Neural cell (in vitro differentiated cells): Measurements from ENCODE around the gene MPPED2. TPM values are rescaled to one million over a fixed set of nuclear protein-coding genes. Genes with fewer than 3 reads are reported as not detected.
A peak's percentile ranks its signal among the peaks of the same experiment; 100 is the strongest.

ENCODE experiments used
- H2AFZ ChIP-seq: fragments of 200-600, 300-800 bp; sonication (generic), shearing (Covaris generic); 2 replicates; pipeline ENCODE4 v1.6.0; 2014; ENCODE audit warnings: low read depth, mild to moderate bottlenecking, antibody characterized with exemption, low read length, moderate library complexity
- H3F3A ChIP-seq: fragments of 200-600 bp; shearing (Covaris generic); 2 replicates; pipeline ENCODE4 v1.6.1; 2016; ENCODE audit warnings: mild to moderate bottlenecking, moderate library complexity, mixed read lengths, antibody characterized with exemption, low read length; ENCODE audit not compliant: insufficient read depth, poor library complexity, severe bottlenecking
- H3K27ac ChIP-seq: fragments of 200-600, 300-800 bp; sonication (generic), shearing (Covaris generic); 2 replicates; pipeline ENCODE4 v1.5.1; 2014; ENCODE audit warnings: mild to moderate bottlenecking, low read length, moderate library complexity
- H3K27me3 ChIP-seq: fragments of 300-800, 200-600 bp; sonication (generic), shearing (Covaris generic); 2 replicates; pipeline ENCODE4 v1.6.0; 2014; ENCODE audit warnings: mild to moderate bottlenecking, low read depth, low read length, moderate library complexity; ENCODE audit not compliant: insufficient read depth
- H3K36me3 ChIP-seq: fragments of 300-800, 200-600 bp; sonication (generic), shearing (Covaris generic); 2 replicates; pipeline ENCODE4 v1.5.1; 2014; ENCODE audit warnings: mild to moderate bottlenecking, antibody characterized with exemption, low read length, moderate library complexity; ENCODE audit not compliant: insufficient read depth
- H3K4me2 ChIP-seq: fragments of 300-800, 200-600 bp; sonication (generic), shearing (Covaris generic); 2 replicates; pipeline ENCODE4 v1.6.0; 2014; ENCODE audit warnings: mild to moderate bottlenecking, low read length
- H3K4me3 ChIP-seq: fragments of 300-800, 200-600 bp; sonication (generic), shearing (Covaris generic); 2 replicates; pipeline ENCODE4 v1.5.1; 2014; ENCODE audit warnings: mild to moderate bottlenecking, low read length, moderate library complexity
- H3K79me2 ChIP-seq: fragments of 200-600 bp; shearing (Covaris generic); replicated peaks from 2 replicates; pipeline ENCODE4 v1.6.0; 2014; ENCODE audit warnings: mild to moderate bottlenecking, low read length, moderate library complexity; ENCODE audit not compliant: insufficient read depth
- H3K9ac ChIP-seq: fragments of 300-800, 200-600 bp; sonication (generic), shearing (Covaris generic); 2 replicates; pipeline ENCODE4 v1.6.1; 2016; ENCODE audit warnings: mild to moderate bottlenecking, low read length, mixed read lengths
- H3K9me2 ChIP-seq: fragments of 200-600 bp; shearing (Covaris generic); 2 replicates; pipeline ENCODE4 v1.6.1; 2016; ENCODE audit warnings: mild to moderate bottlenecking, low read length, mixed read lengths; ENCODE audit not compliant: insufficient read depth
- H3K9me3 ChIP-seq: fragments of 200-600, 300-800 bp; sonication (generic), shearing (Covaris generic); 2 replicates; pipeline ENCODE4 v1.6.1; 2016; ENCODE audit warnings: mild to moderate bottlenecking, mixed run types, low read length, moderate library complexity, mixed read lengths
- H4K20me1 ChIP-seq: fragments of 200-600 bp; shearing (Covaris generic); 2 replicates; pipeline ENCODE4 v1.6.1; 2016; ENCODE audit warnings: mild to moderate bottlenecking, mixed run types; ENCODE audit not compliant: insufficient read depth
- EP300 ChIP-seq: fragments of 450-650 bp; conservative IDR thresholded peaks from 2 replicates; pipeline ENCODE4 v1.6.1; 2014; ENCODE audit warnings: antibody characterized with exemption, mild to moderate bottlenecking, moderate library complexity; ENCODE audit not compliant: poor library complexity, severe bottlenecking
- EZH2 ChIP-seq: fragments of 200-600, 300-800 bp; shearing (Covaris generic), sonication (generic); IDR thresholded peaks from 2 replicates; pipeline ENCODE4 v1.6.1; 2014; ENCODE audit warnings: antibody characterized with exemption, low read length, borderline replicate concordance, mild to moderate bottlenecking; ENCODE audit not compliant: insufficient read depth, poor library complexity, severe bottlenecking
- MXI1 ChIP-seq: fragments of 450-650 bp; conservative IDR thresholded peaks from 2 replicates; pipeline ENCODE4 v1.6.1; 2014; ENCODE audit warnings: antibody characterized with exemption, mild to moderate bottlenecking; ENCODE audit not compliant: poor library complexity, severe bottlenecking
- POLR2AphosphoS5 ChIP-seq: IDR thresholded peaks from 2 replicates; pipeline ENCODE4 v1.6.1; 2012
- RAD21 ChIP-seq: fragments of 450-650 bp; conservative IDR thresholded peaks from 2 replicates; pipeline ENCODE4 v1.6.1; 2014; ENCODE audit warnings: antibody characterized with exemption, mild to moderate bottlenecking, moderate library complexity
- SMC3 ChIP-seq: fragments of 450-650 bp; conservative IDR thresholded peaks from 2 replicates; pipeline ENCODE4 v1.6.1; 2014; ENCODE audit warnings: antibody characterized with exemption, mild to moderate bottlenecking, moderate library complexity; ENCODE audit not compliant: poor library complexity
- TAF1 ChIP-seq: IDR thresholded peaks from 2 replicates; pipeline ENCODE4 v1.6.1; 2012; ENCODE audit warnings: low read depth
- polyA plus RNA-seq: library from polyadenylated mRNA; depleted of rRNA; stranded (reverse); fragments of >200 nt; gene quantifications from 2 replicates; pipeline ENCODE4 v1.2.3, GENCODE V29; 2014
- TF ChIP-seq, protein P1 (sequence below): IDR thresholded peaks from 2 replicates; pipeline ENCODE4 v1.6.1; 2012; ENCODE audit warnings: borderline replicate concordance
- TF ChIP-seq, protein P2 (sequence below): fragments of 450-650 bp; IDR thresholded peaks from 2 replicates; pipeline ENCODE4 v1.5.1; 2014; ENCODE audit warnings: antibody characterized with exemption, mild to moderate bottlenecking, moderate library complexity; ENCODE audit not compliant: poor library complexity, severe bottlenecking

MPPED2 gene
- polyA plus RNA-seq, 1 donor from 2014 or later, result 99.7 TPM

DNA sequence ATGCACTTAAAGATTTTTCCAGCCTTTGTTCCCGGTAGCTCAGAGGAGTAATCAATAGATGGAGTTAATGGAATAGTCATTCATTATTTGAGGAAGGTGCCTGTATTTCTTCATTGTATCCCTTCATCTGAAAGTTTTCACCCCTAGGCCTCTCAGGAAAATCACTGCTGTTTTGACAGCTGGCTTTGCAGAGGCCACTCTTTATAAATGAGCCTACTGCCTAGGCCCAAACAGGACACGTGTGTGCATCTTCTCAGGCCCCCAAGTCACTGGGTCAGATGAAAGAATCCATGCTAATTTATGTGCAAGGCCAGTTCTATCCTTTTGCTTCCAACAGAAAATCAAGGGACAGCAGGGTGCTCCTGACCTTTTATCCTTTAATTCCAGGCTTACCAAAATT lies 76.8 kb downstream of the MPPED2 start:
- H4K20me1 ChIP-seq, result no peaks in the 10 kb centered on the region
- H2AFZ ChIP-seq, result no peak overlapping the region
- no peaks in the 10 kb centered on the region for H3K36me3 ChIP-seq
- H3K4me3 ChIP-seq, result no peak overlapping the region
- H3K9me3 ChIP-seq, result no peaks in the 10 kb centered on the region
- no peaks in the 10 kb centered on the region for H3K27me3 ChIP-seq
- H3K4me2 ChIP-seq, result no peak overlapping the region
- H3K27ac ChIP-seq, result no peak overlapping the region
- no peaks in the 10 kb centered on the region for H3F3A ChIP-seq
- H3K9ac ChIP-seq, result no peak overlapping the region
- H3K9me2 ChIP-seq, result no peaks in the 10 kb centered on the region
- peaks cover 54% of the 10 kb centered on the region for H3K79me2 ChIP-seq
- TF ChIP-seq, protein P1, sequence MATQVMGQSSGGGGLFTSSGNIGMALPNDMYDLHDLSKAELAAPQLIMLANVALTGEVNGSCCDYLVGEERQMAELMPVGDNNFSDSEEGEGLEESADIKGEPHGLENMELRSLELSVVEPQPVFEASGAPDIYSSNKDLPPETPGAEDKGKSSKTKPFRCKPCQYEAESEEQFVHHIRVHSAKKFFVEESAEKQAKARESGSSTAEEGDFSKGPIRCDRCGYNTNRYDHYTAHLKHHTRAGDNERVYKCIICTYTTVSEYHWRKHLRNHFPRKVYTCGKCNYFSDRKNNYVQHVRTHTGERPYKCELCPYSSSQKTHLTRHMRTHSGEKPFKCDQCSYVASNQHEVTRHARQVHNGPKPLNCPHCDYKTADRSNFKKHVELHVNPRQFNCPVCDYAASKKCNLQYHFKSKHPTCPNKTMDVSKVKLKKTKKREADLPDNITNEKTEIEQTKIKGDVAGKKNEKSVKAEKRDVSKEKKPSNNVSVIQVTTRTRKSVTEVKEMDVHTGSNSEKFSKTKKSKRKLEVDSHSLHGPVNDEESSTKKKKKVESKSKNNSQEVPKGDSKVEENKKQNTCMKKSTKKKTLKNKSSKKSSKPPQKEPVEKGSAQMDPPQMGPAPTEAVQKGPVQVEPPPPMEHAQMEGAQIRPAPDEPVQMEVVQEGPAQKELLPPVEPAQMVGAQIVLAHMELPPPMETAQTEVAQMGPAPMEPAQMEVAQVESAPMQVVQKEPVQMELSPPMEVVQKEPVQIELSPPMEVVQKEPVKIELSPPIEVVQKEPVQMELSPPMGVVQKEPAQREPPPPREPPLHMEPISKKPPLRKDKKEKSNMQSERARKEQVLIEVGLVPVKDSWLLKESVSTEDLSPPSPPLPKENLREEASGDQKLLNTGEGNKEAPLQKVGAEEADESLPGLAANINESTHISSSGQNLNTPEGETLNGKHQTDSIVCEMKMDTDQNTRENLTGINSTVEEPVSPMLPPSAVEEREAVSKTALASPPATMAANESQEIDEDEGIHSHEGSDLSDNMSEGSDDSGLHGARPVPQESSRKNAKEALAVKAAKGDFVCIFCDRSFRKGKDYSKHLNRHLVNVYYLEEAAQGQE, result peak; percentile 29
- no peak for TF ChIP-seq RAD21

DNA sequence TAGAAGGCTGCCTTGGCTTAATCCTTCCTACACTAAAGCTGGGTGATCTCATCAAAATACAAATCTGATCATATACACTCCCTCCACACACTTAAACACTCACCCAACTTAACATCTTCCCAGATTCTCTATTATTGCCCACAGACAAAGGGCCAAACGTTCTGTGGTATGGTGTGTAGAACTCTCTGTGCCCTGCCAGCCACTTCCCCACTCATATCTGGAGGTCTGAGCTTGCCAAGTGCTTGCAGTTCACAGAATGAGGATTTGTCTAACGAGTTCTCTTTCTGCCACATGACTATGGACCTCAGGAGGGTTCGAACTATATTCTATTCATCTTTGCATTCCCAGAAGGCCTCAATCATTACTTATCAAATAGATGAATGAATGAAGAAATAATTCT lies 77.6 kb downstream of the MPPED2 start:
- Histone ChIP-seq H3K79me2 (peaks cover 46% of the 10 kb centered on the region), H2AFZ (no peak overlapping the region), H3K9ac (no peak overlapping the region), H3K27ac (no peak overlapping the region), H4K20me1 (no peaks in the 10 kb centered on the region), H3K36me3 (no peaks in the 10 kb centered on the region), H3K9me2 (no peaks in the 10 kb centered on the region), H3K4me3 (no peak overlapping the region), H3K27me3 (no peaks in the 10 kb centered on the region), H3F3A (no peaks in the 10 kb centered on the region), H3K9me3 (no peaks in the 10 kb centered on the region), H3K4me2 (no peak overlapping the region)
- TF ChIP-seq POLR2AphosphoS5 (no peak), EZH2 (no peak), EP300 (no peak), SMC3 (no peak), RAD21 (no peak), TAF1 (no peak), MXI1 (no peak)
- TF ChIP-seq, protein P1, result no peak
- TF ChIP-seq, protein P2, sequence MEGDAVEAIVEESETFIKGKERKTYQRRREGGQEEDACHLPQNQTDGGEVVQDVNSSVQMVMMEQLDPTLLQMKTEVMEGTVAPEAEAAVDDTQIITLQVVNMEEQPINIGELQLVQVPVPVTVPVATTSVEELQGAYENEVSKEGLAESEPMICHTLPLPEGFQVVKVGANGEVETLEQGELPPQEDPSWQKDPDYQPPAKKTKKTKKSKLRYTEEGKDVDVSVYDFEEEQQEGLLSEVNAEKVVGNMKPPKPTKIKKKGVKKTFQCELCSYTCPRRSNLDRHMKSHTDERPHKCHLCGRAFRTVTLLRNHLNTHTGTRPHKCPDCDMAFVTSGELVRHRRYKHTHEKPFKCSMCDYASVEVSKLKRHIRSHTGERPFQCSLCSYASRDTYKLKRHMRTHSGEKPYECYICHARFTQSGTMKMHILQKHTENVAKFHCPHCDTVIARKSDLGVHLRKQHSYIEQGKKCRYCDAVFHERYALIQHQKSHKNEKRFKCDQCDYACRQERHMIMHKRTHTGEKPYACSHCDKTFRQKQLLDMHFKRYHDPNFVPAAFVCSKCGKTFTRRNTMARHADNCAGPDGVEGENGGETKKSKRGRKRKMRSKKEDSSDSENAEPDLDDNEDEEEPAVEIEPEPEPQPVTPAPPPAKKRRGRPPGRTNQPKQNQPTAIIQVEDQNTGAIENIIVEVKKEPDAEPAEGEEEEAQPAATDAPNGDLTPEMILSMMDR, result no peak
